Activated T-cell treated with anti-CD3 and anti-CD28 coated beads, Interleukin-2, amount 50 U/mL, for 24 hours (primary cell): ENCODE measurements around the gene YOD1.

Experiments used
- DNase-seq: peaks from one replicate; pipeline ENCODE4 v3.0.0-alpha.2; 2020
- H3K27ac Mint-ChIP-seq: 2 replicates; pipeline ENCODE4 v1.8.0; 2020; ENCODE audit warnings: mild to moderate bottlenecking, mixed read lengths
- H3K27me3 Mint-ChIP-seq: 2 replicates; pipeline ENCODE4 v1.8.0; 2020; ENCODE audit warnings: mixed read lengths
- H3K36me3 Mint-ChIP-seq: 2 replicates; pipeline ENCODE4 v1.8.0; 2020; ENCODE audit warnings: low read depth, mixed read lengths
- H3K4me1 Mint-ChIP-seq: 2 replicates; pipeline ENCODE4 v1.8.0; 2020; ENCODE audit warnings: low read depth, mixed read lengths
- H3K4me3 Mint-ChIP-seq: 2 replicates; pipeline ENCODE4 v1.8.0; 2020; ENCODE audit warnings: mild to moderate bottlenecking, moderate library complexity, mixed read lengths
- H3K9me3 Mint-ChIP-seq: 2 replicates; pipeline ENCODE4 v1.8.0; 2020; ENCODE audit warnings: mixed read lengths

Gene YOD1

GRCh38 chr1:207078578-207079132 lies 27.6 kb upstream of the YOD1 start:
- no peaks in the 10 kb centered on the region for H3K36me3 Mint-ChIP-seq
- H3K27ac Mint-ChIP-seq: no peak overlapping the region
- peaks cover 2% of the 10 kb centered on the region for H3K4me1 Mint-ChIP-seq
- no peaks in the 10 kb centered on the region for H3K9me3 Mint-ChIP-seq
- no peak for DNase-seq
- no peak overlapping the region for H3K4me3 Mint-ChIP-seq
- peaks cover 20% of the 10 kb centered on the region for H3K27me3 Mint-ChIP-seq

- peak; percentile 51 for DNase-seq
- peaks cover 12% of the 10 kb centered on the region for H3K27me3 Mint-ChIP-seq
Observed at GRCh38 chr1:207077470-207078377, 26.7 kb upstream of the YOD1 start.

GRCh38 chr1:207077012-207077411 lies 26.0 kb upstream of the YOD1 start:
- no peak for DNase-seq
- Mint-ChIP-seq H3K4me3 (no peak overlapping the region), H3K36me3 (no peaks in the 10 kb centered on the region), H3K4me1 (peaks cover 4% of the 10 kb centered on the region), H3K27me3 (peaks cover 5% of the 10 kb centered on the region), H3K27ac (no peak overlapping the region), H3K9me3 (no peaks in the 10 kb centered on the region)

More at GRCh38 chr1:207077470-207078377, 26.7 kb upstream of the YOD1 start:
- Mint-ChIP-seq H3K9me3 (no peaks in the 10 kb centered on the region), H3K4me3 (no peak overlapping the region), H3K4me1 (peaks cover 2% of the 10 kb centered on the region), H3K36me3 (no peaks in the 10 kb centered on the region), H3K27ac (no peak overlapping the region)

GRCh38 chr1:207076181-207076955 lies 25.4 kb upstream of the YOD1 start:
- H3K4me3 Mint-ChIP-seq: no peak overlapping the region
- DNase-seq: no peak
- no peaks in the 10 kb centered on the region for H3K9me3 Mint-ChIP-seq
- H3K27me3 Mint-ChIP-seq: peaks cover 4% of the 10 kb centered on the region
- H3K4me1 Mint-ChIP-seq: peaks cover 10% of the 10 kb centered on the region
- H3K36me3 Mint-ChIP-seq: no peaks in the 10 kb centered on the region
- no peak overlapping the region for H3K27ac Mint-ChIP-seq

DNA sequence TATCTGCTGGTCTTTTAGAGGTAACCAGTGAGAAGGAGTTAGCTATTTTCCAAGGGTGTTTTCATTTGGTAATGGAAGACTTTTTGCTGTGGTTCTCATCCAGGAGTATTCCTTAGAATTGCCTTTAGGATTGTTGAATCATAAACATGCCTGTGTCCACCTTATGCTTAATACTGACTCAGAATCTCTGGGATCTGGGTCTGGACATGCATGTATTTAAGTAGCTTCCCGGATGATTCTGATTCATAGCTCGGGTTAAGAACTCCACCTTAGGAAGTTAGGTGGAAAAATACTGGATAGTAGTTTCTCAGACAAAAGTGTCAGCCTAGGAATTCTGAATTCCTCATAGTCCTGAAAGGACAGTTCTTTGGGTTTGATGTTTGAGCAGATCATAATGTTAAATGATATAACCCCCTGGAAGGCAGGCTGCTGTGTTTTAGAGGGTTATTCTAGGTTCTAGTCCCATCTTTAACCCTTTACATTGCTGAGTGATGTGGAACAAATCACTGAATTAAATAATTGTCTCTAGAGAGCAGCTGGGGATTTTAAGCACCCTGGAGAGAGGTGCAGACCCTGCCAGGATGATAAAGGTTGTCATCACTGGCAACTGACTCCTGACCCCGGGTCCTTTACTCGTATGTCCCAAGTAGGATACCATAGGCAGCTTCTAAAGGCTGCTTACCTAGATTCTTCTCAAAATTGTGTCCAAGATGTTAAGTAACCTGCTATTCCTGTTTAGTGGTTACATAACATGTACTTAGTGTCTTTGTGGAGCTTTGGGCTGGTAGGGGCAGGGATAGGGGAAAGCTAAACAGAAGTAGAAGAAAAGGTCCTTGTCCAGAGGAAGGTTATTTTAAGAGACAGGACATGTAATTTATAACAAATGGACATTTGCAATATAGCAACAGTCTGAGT lies 23.2 kb upstream of the YOD1 start:
- DNase-seq: no peak
- peaks cover 2% of the 10 kb centered on the region for H3K36me3 Mint-ChIP-seq
- no peak overlapping the region for H3K27ac Mint-ChIP-seq

DNA sequence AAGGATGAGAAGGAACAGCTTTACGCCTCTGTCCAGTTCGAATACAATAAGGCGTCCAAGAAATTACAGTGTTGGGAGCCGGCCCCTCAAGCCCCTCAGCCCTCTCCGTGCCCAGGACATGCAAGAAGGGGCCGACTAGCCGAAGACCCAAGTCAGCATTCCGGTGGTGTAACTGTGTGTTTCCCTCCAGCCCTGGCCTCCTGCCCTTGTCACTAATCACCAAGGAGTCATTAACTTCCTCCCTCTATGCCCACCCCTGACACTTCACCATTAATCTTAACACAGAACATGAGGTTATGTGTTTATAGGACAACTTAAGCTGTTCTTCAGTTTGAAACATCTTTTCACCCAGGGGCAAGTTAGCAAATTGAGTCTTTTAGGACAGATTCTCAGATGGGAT lies 21.2 kb upstream of the YOD1 start:
- H3K4me1 Mint-ChIP-seq: peaks cover 31% of the 10 kb centered on the region
- no peaks in the 10 kb centered on the region for H3K27me3 Mint-ChIP-seq
- no peak overlapping the region for H3K4me3 Mint-ChIP-seq
- no peak for DNase-seq
- no peak overlapping the region for H3K27ac Mint-ChIP-seq
- no peaks in the 10 kb centered on the region for H3K9me3 Mint-ChIP-seq
- peaks cover 10% of the 10 kb centered on the region for H3K36me3 Mint-ChIP-seq

More for the DNA sequence above, 23.2 kb upstream of the YOD1 start:
- Mint-ChIP-seq H3K4me3 (no peak overlapping the region), H3K27me3 (peaks cover 3% of the 10 kb centered on the region), H3K4me1 (peaks cover 30% of the 10 kb centered on the region), H3K9me3 (no peaks in the 10 kb centered on the region)

GRCh38 chr1:207071426-207071825 lies 20.4 kb upstream of the YOD1 start:
- no peak overlapping the region for H3K4me3 Mint-ChIP-seq
- peaks cover 10% of the 10 kb centered on the region for H3K36me3 Mint-ChIP-seq
- H3K27me3 Mint-ChIP-seq: no peaks in the 10 kb centered on the region

GRCh38 chr1:207070811-207071210 lies 19.8 kb upstream of the YOD1 start:
- no peak for DNase-seq
- H3K4me3 Mint-ChIP-seq: no peak overlapping the region
- peak overlapping the region; percentile 22 for H3K27ac Mint-ChIP-seq

More at GRCh38 chr1:207071426-207071825, 20.4 kb upstream of the YOD1 start:
- no peak overlapping the region for H3K27ac Mint-ChIP-seq
- H3K9me3 Mint-ChIP-seq: no peaks in the 10 kb centered on the region
- DNase-seq: no peak
- H3K4me1 Mint-ChIP-seq: peaks cover 31% of the 10 kb centered on the region

GRCh38 chr1:207069858-207070506 lies 19.0 kb upstream of the YOD1 start:
- no peaks in the 10 kb centered on the region for H3K27me3 Mint-ChIP-seq
- DNase-seq: no peak
- H3K9me3 Mint-ChIP-seq: no peaks in the 10 kb centered on the region
- no peak overlapping the region for H3K27ac Mint-ChIP-seq
- no peak overlapping the region for H3K4me3 Mint-ChIP-seq
- H3K36me3 Mint-ChIP-seq: peaks cover 13% of the 10 kb centered on the region
- peaks cover 31% of the 10 kb centered on the region for H3K4me1 Mint-ChIP-seq

More at GRCh38 chr1:207070811-207071210, 19.8 kb upstream of the YOD1 start:
- Mint-ChIP-seq H3K4me1 (peaks cover 31% of the 10 kb centered on the region), H3K9me3 (no peaks in the 10 kb centered on the region), H3K27me3 (no peaks in the 10 kb centered on the region), H3K36me3 (peaks cover 10% of the 10 kb centered on the region)

DNA sequence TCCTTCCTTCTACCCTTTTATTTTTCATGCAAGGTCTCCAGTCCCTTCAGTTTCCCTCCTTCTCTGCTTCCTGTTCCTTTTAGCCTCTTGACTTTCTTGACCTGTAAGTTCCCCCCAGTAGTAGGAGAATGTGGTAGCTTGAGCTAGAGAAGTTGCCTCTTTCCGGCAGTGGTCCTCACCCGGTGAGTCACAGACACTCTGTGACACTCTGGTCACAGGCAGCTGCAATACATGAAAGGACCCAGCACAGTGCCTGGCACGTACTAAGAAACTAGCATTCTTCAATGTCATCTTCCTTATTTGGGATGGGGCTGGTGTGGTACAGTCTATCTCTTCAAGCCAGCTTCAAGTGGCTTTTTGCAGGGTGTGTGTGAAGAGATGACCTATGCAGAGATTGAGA lies 18.1 kb upstream of the YOD1 start:
- Mint-ChIP-seq H3K36me3 (peaks cover 13% of the 10 kb centered on the region), H3K4me3 (no peak overlapping the region), H3K27ac (peak overlapping the region; percentile 57), H3K9me3 (no peaks in the 10 kb centered on the region), H3K4me1 (peaks cover 31% of the 10 kb centered on the region), H3K27me3 (no peaks in the 10 kb centered on the region)
- DNase-seq: no peak

DNA sequence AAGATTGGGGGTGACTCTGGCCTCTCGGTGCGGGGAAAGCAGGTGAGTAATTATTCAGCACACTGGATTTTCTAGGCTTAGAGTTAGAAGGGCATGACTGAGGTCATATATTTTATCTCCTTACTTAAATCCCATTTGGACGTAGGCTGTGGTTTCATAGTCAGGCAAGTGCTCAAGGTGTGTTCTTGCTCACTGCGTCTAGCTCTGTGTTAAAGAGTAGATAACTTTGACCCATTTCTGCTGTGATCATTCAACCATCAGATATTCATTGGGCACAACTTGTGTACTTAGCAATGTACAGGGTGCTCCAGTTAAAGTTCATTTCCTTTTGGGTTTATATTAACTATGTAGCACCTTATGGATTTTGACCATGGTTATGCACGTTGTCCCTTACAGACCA lies 16.7 kb upstream of the YOD1 start:
- Mint-ChIP-seq H3K36me3 (peaks cover 23% of the 10 kb centered on the region), H3K27me3 (no peaks in the 10 kb centered on the region), H3K4me1 (peaks cover 31% of the 10 kb centered on the region), H3K27ac (no peak overlapping the region), H3K9me3 (no peaks in the 10 kb centered on the region), H3K4me3 (no peak overlapping the region)
- no peak for DNase-seq

DNA sequence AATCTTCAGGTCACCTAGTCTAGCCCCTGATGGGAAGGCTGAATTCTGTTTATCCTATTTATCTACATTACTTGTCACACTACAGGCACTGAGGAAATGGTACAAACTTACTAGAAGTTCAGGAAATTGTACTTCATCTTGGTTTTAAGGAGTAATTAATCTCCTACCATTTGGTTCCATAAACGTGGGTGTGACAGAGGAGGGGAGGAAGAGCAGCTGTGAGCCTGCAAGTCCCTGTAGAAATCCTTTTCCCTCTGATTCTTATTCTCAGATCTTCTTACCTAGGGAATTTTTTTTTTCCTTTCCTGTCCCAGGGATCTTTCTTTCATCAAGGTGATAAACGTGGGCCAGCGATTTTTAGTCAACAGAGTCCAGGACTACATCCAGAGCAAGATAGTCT lies 16.2 kb upstream of the YOD1 start:
- Mint-ChIP-seq H3K4me1 (peaks cover 31% of the 10 kb centered on the region), H3K27ac (no peak overlapping the region), H3K4me3 (no peak overlapping the region), H3K9me3 (no peaks in the 10 kb centered on the region), H3K27me3 (no peaks in the 10 kb centered on the region), H3K36me3 (peaks cover 27% of the 10 kb centered on the region)
- no peak for DNase-seq

DNA sequence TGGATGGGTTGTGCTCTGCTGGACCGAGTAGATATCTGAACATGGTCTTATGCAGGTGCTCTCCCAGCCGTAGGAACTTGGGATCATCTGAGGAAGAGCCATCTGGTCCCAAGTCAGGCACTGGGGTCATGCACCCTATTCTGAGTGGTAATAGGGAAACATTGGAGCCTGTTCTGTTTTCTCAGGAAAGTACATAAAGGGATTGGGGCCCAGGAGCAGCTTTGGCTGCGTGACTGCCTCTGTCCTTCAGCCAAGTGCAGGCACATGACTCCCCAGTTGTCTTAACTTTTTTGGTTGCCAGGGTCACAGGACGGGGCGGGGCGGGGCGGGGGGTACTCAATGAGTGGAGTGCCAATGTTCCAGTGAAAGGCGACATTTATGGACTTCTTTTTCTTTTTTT lies 13.6 kb upstream of the YOD1 start:
- no peak overlapping the region for H3K27ac Mint-ChIP-seq
- H3K36me3 Mint-ChIP-seq: peaks cover 29% of the 10 kb centered on the region
- no peak for DNase-seq
- H3K4me3 Mint-ChIP-seq: no peak overlapping the region
- peaks cover 7% of the 10 kb centered on the region for H3K4me1 Mint-ChIP-seq
- H3K9me3 Mint-ChIP-seq: no peaks in the 10 kb centered on the region
- H3K27me3 Mint-ChIP-seq: no peaks in the 10 kb centered on the region
